ENCODE data around the gene KDM4B. TPM values are rescaled to one million over a fixed set of nuclear protein-coding genes. Genes with fewer than 3 reads are reported as not detected.
A peak's percentile ranks its signal among the peaks of the same experiment; 100 is the strongest.

Gene KDM4B
- total RNA-seq, 1 donor: 22.1 TPM

DNA sequence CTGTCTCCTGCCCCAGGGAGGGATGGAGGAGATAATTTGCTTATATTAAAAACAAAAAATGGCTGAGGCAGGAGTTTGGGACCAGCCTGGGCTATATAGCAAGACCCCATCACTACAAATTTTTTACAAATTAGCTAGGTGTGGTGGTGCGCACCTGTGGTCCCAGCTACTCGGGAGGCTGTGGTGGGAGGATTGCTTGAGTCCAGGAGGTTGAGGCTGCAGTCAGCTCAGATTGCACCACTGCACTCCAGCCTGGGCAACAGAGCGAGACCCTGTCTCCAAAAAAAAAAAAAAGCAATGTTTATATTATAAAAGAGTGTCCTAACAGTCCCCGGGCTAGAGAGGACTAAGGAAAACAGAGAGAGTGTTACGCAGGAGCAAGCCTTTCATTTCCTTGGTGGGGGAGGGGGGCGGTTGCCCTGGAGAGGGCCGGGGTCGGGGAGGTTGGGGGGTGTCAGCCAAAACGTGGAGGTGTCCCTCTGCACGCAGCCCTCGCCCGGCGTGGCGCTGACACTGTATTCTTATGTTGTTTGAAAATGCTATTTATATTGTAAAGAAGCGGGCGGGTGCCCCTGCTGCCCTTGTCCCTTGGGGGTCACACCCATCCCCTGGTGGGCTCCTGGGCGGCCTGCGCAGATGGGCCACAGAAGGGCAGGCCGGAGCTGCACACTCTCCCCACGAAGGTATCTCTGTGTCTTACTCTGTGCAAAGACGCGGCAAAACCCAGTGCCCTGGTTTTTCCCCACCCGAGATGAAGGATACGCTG is 184.0 kb downstream of the KDM4B start:
- Histone ChIP-seq H3K4me2 (ENCODE audit: insufficient read depth, low read length) (no peak overlapping the region), H3K27ac (ENCODE audit: low read depth, low read length) (no peak overlapping the region), H2AFZ (ENCODE audit: low read length) (no peak overlapping the region), H3K4me1 (ENCODE audit: insufficient read depth, low read length) (no peaks in the 10 kb centered on the region), H3K27me3 (ENCODE audit: insufficient read depth, low read length) (no peaks in the 10 kb centered on the region), H3K4me3 (ENCODE audit: insufficient read depth, low read length) (no peak overlapping the region), H3K36me3 (ENCODE audit: insufficient read depth, low read length) (no peaks in the 10 kb centered on the region), H3K79me2 (ENCODE audit: insufficient read depth, low read length) (no peaks in the 10 kb centered on the region), H4K20me1 (ENCODE audit: insufficient read depth, low read length) (no peaks in the 10 kb centered on the region), H3K9me3 (ENCODE audit: low read depth, low read length) (no peaks in the 10 kb centered on the region)
- TF ChIP-seq, protein P1, sequence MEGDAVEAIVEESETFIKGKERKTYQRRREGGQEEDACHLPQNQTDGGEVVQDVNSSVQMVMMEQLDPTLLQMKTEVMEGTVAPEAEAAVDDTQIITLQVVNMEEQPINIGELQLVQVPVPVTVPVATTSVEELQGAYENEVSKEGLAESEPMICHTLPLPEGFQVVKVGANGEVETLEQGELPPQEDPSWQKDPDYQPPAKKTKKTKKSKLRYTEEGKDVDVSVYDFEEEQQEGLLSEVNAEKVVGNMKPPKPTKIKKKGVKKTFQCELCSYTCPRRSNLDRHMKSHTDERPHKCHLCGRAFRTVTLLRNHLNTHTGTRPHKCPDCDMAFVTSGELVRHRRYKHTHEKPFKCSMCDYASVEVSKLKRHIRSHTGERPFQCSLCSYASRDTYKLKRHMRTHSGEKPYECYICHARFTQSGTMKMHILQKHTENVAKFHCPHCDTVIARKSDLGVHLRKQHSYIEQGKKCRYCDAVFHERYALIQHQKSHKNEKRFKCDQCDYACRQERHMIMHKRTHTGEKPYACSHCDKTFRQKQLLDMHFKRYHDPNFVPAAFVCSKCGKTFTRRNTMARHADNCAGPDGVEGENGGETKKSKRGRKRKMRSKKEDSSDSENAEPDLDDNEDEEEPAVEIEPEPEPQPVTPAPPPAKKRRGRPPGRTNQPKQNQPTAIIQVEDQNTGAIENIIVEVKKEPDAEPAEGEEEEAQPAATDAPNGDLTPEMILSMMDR (IDR thresholded peaks at IDR 0.05; ENCODE audit: extremely low read depth, low read depth, low read length): no peak
- DNase-seq (ENCODE audit: insufficient read length, low spot score, missing footprints): peak; percentile 44

GRCh38 chr19:5153601-5154128 is 184.8 kb downstream of the KDM4B start:
- Histone ChIP-seq H3K27ac (ENCODE audit: low read depth, low read length) (no peak overlapping the region), H3K4me1 (ENCODE audit: insufficient read depth, low read length) (no peaks in the 10 kb centered on the region), H3K4me3 (ENCODE audit: insufficient read depth, low read length) (no peak overlapping the region), H2AFZ (ENCODE audit: low read length) (no peak overlapping the region), H3K27me3 (ENCODE audit: insufficient read depth, low read length) (no peaks in the 10 kb centered on the region), H3K9me3 (ENCODE audit: low read depth, low read length) (no peaks in the 10 kb centered on the region), H3K4me2 (ENCODE audit: insufficient read depth, low read length) (no peak overlapping the region), H4K20me1 (ENCODE audit: insufficient read depth, low read length) (no peaks in the 10 kb centered on the region), H3K79me2 (ENCODE audit: insufficient read depth, low read length) (no peaks in the 10 kb centered on the region), H3K36me3 (ENCODE audit: insufficient read depth, low read length) (no peaks in the 10 kb centered on the region)
- DNase-seq (ENCODE audit: insufficient read length, low spot score, missing footprints): peak; percentile 59
- TF ChIP-seq, protein P1 (IDR thresholded peaks at IDR 0.05; ENCODE audit: extremely low read depth, low read depth, low read length): no peak

DNA sequence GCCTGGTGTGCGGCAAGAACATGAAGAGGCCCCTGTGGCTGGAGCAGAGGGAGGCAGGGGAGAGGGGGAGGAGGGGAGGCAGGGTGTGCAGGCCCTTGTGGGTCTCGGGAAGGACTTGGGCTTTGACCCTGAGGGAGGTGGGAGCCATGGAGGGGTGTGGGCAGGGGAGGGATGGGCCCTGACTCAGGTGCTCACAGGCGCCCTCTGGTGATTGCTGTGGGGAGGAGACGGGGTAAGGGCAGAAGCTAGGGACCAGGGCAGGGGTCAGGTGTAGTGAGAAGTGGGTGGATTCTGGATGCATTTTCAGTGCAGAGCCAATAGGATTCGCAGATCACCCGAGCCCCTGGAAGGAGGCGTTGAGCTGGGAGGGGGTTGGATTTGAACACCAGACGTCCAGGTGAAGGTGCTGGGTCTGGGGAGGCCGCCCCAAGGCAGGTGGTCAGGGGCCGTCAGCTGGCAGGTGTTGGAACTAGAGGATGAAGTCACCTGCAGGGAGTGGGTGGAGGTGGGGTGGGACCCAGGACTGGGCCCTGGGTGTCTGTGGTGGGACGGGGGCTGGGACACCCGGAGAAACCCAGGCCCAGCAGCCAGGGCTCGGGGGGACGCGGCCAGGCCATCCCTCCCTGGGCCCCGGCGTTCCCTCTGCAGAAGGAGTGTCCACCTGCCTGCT is 185.4 kb downstream of the KDM4B start:
- no peaks in the 10 kb centered on the region for H3K79me2 ChIP-seq (ENCODE audit: insufficient read depth, low read length)
- H4K20me1 ChIP-seq (ENCODE audit: insufficient read depth, low read length): no peaks in the 10 kb centered on the region
- no peaks in the 10 kb centered on the region for H3K36me3 ChIP-seq (ENCODE audit: insufficient read depth, low read length)
- TF ChIP-seq, protein P1 (IDR thresholded peaks at IDR 0.05; ENCODE audit: extremely low read depth, low read depth, low read length): peak; percentile 51
- H3K9me3 ChIP-seq (ENCODE audit: low read depth, low read length): no peaks in the 10 kb centered on the region
- peak; percentile 91 for DNase-seq (ENCODE audit: insufficient read length, low spot score, missing footprints)
- no peaks in the 10 kb centered on the region for H3K4me1 ChIP-seq (ENCODE audit: insufficient read depth, low read length)
- H3K27ac ChIP-seq (ENCODE audit: low read depth, low read length): no peak overlapping the region
- H3K4me2 ChIP-seq (ENCODE audit: insufficient read depth, low read length): no peak overlapping the region
- no peak overlapping the region for H3K4me3 ChIP-seq (ENCODE audit: insufficient read depth, low read length)
- no peak overlapping the region for H2AFZ ChIP-seq (ENCODE audit: low read length)
- no peaks in the 10 kb centered on the region for H3K27me3 ChIP-seq (ENCODE audit: insufficient read depth, low read length)
